WTC11 (cell line): Measurements from ENCODE around the gene UFC1. TPM values are rescaled to one million over a fixed set of nuclear protein-coding genes. Genes with fewer than 3 reads are reported as not detected.

Experiments used
- ATAC-seq: fragments of 200-7000 bp; cut with Tn5 transposase; 2 replicates; pipeline ENCODE4 v1.10.0; 2021; ENCODE audit warnings: mild to moderate bottlenecking, moderate library complexity
- CTCF ChIA-PET: fragments of 300-600 bp; sonication (Branson Sonifier 250); formaldehyde crosslinking; loops from one replicate; lab custom pipeline; 2021; ENCODE audit warnings: antibody characterized with exemption; lab: Charles Lee
- POLR2A ChIA-PET: fragments of 350-600 bp; sonication (Branson Sonifier 250); formaldehyde crosslinking; loops from one replicate; lab custom pipeline; 2021; ENCODE audit warnings: antibody characterized with exemption; lab: Charles Lee
- DNase-seq: peaks from one replicate; pipeline ENCODE4 v3.0.0; 2021; ENCODE audit warnings: low spot score
- H3K27ac Mint-ChIP-seq: 2 replicates; pipeline ENCODE4 v1.8.0; 2021; ENCODE audit warnings: mixed read lengths
- H3K27me3 Mint-ChIP-seq: 2 replicates; pipeline ENCODE4 v1.8.0; 2021; ENCODE audit warnings: low read depth, mild to moderate bottlenecking, moderate library complexity, mixed read lengths
- H3K36me3 Mint-ChIP-seq: 2 replicates; pipeline ENCODE4 v1.8.0; 2021; ENCODE audit warnings: mixed read lengths
- H3K4me1 Mint-ChIP-seq: 2 replicates; pipeline ENCODE4 v1.8.0; 2022; ENCODE audit warnings: mixed read lengths
- H3K4me3 Mint-ChIP-seq: 2 replicates; pipeline ENCODE4 v1.8.0; 2021; ENCODE audit warnings: mild to moderate bottlenecking, moderate library complexity, mixed read lengths
- H3K9me3 Mint-ChIP-seq: 2 replicates; pipeline ENCODE4 v1.8.0; 2021; ENCODE audit warnings: mixed read lengths
- ARID4B ChIP-seq: sonication (generic); formaldehyde crosslinking; IDR thresholded peaks from 2 replicates; pipeline ENCODE4 v1.8.0; 2023; ENCODE audit warnings: missing genetic modification reagents, mild to moderate bottlenecking, borderline replicate concordance
- CREB1 ChIP-seq: sonication (generic); formaldehyde crosslinking; IDR thresholded peaks from 2 replicates; pipeline ENCODE4 v1.8.0; 2023; ENCODE audit warnings: mild to moderate bottlenecking, missing genetic modification reagents
- FOXP1 ChIP-seq: sonication (generic); formaldehyde crosslinking; IDR thresholded peaks from 2 replicates; pipeline ENCODE4 v1.8.0; 2022; ENCODE audit warnings: missing genetic modification reagents, mild to moderate bottlenecking, moderate library complexity, borderline replicate concordance
- GTF2I ChIP-seq: fragments of 250-450 bp; sonication (Bioruptor Pico); conservative IDR thresholded peaks from 2 replicates; pipeline ENCODE4 v1.4.0; 2021; ENCODE audit warnings: mild to moderate bottlenecking
- IRF1 ChIP-seq: sonication (generic); formaldehyde crosslinking; IDR thresholded peaks from 2 replicates; pipeline ENCODE4 v1.8.0; 2023; ENCODE audit warnings: missing genetic modification reagents
- KAT7 ChIP-seq: sonication (generic); formaldehyde crosslinking; IDR thresholded peaks from 2 replicates; pipeline ENCODE4 v1.8.1; 2023; ENCODE audit warnings: missing genetic modification reagents, mild to moderate bottlenecking, borderline replicate concordance
- TEAD4 ChIP-seq: sonication (generic); formaldehyde crosslinking; IDR thresholded peaks from 2 replicates; pipeline ENCODE4 v1.8.0; 2022; ENCODE audit warnings: mild to moderate bottlenecking, missing genetic modification reagents
- ZNF396 ChIP-seq: fragments of 250-450 bp; sonication (Bioruptor Pico); IDR thresholded peaks from 2 replicates; pipeline ENCODE4 v1.8.0; 2021; ENCODE audit warnings: mild to moderate bottlenecking, moderate library complexity, borderline replicate concordance
- ZNF425 ChIP-seq: fragments of 250-450 bp; sonication (Bioruptor Pico); conservative IDR thresholded peaks from 2 replicates; pipeline ENCODE4 v1.9.0; 2021; ENCODE audit warnings: mild to moderate bottlenecking
- ZNF532 ChIP-seq: fragments of 250-450 bp; sonication (Bioruptor Pico); IDR thresholded peaks from 2 replicates; pipeline ENCODE4 v1.9.0; 2021; ENCODE audit warnings: mild to moderate bottlenecking, borderline replicate concordance
- total RNA-seq: library from RNA; stranded (reverse); gene quantifications from 3 replicates; pipeline ENCODE4 v1.2.3, GENCODE V29; 2021
- TF ChIP-seq, protein P1 (sequence below): sonication (generic); formaldehyde crosslinking; IDR thresholded peaks from 2 replicates; pipeline ENCODE4 v1.8.1; 2022; ENCODE audit warnings: mild to moderate bottlenecking, moderate library complexity, missing genetic modification reagents
- TF ChIP-seq, protein P2 (sequence below): sonication (generic); formaldehyde crosslinking; IDR thresholded peaks from 2 replicates; pipeline ENCODE4 v1.8.0; 2023; ENCODE audit warnings: mild to moderate bottlenecking, missing genetic modification reagents
- TF ChIP-seq, protein P3 (sequence below): sonication (generic); formaldehyde crosslinking; IDR thresholded peaks from 2 replicates; pipeline ENCODE4 v1.8.1; 2023; ENCODE audit warnings: mild to moderate bottlenecking, missing genetic modification reagents, borderline replicate concordance

UFC1 gene
- total RNA-seq, 1 experiment from 2014 or later: 56.2 TPM

DNA sequence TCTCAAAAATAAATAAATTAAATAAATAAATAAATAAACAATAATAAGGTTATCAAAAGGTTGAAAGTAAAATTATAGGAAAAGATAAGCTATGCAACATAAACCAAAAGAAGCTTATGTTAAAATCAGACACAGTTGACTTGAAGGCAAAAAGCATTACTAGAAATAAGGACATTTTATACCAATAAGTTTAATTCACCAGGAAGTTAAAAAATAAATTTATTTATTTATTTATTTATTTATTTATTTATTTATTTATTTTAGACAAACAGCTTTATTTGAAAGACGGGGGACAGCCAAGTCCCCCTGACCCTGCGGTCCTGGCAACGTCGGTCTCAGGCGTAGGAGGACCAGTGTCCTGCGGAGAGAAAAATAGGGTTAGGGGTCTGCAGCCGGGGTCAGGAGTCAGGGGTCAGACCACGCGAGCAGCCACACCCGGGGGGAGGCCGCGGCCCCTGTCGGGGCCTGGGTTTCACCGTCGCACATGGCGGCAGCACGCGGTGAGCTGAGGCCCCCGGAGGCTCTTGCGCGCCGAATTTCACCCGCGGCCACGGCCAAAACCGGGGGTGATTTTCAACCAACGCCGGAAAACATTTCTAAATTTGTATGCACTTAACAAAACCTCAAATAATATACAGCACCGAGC, 12.9 kb upstream of the UFC1 start (continued):
- TF ChIP-seq, protein P1, sequence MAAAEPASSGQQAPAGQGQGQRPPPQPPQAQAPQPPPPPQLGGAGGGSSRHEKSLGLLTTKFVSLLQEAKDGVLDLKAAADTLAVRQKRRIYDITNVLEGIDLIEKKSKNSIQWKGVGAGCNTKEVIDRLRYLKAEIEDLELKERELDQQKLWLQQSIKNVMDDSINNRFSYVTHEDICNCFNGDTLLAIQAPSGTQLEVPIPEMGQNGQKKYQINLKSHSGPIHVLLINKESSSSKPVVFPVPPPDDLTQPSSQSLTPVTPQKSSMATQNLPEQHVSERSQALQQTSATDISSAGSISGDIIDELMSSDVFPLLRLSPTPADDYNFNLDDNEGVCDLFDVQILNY (CRISPR knock-in tag): no peak

- no peaks in the 10 kb centered on the region for H3K9me3 Mint-ChIP-seq
- H3K36me3 Mint-ChIP-seq: no peaks in the 10 kb centered on the region
- no peak overlapping the region for H3K27ac Mint-ChIP-seq
- H3K27me3 Mint-ChIP-seq: no peaks in the 10 kb centered on the region
- no peak overlapping the region for H3K4me3 Mint-ChIP-seq
- DNase-seq (no peak), ATAC-seq (no peak)
- H3K4me1 Mint-ChIP-seq: no peaks in the 10 kb centered on the region
- TF ChIP-seq ZNF425 (no peak), ZNF532 (CRISPR knock-in tag) (no peak), GTF2I (CRISPR knock-in tag) (no peak), ARID4B (CRISPR knock-in tag) (no peak), CREB1 (no peak), TEAD4 (no peak), KAT7 (no peak), IRF1 (CRISPR knock-in tag) (no peak), FOXP1 (CRISPR knock-in tag) (no peak), ZNF396 (CRISPR knock-in tag) (no peak)
- TF ChIP-seq, protein P2, sequence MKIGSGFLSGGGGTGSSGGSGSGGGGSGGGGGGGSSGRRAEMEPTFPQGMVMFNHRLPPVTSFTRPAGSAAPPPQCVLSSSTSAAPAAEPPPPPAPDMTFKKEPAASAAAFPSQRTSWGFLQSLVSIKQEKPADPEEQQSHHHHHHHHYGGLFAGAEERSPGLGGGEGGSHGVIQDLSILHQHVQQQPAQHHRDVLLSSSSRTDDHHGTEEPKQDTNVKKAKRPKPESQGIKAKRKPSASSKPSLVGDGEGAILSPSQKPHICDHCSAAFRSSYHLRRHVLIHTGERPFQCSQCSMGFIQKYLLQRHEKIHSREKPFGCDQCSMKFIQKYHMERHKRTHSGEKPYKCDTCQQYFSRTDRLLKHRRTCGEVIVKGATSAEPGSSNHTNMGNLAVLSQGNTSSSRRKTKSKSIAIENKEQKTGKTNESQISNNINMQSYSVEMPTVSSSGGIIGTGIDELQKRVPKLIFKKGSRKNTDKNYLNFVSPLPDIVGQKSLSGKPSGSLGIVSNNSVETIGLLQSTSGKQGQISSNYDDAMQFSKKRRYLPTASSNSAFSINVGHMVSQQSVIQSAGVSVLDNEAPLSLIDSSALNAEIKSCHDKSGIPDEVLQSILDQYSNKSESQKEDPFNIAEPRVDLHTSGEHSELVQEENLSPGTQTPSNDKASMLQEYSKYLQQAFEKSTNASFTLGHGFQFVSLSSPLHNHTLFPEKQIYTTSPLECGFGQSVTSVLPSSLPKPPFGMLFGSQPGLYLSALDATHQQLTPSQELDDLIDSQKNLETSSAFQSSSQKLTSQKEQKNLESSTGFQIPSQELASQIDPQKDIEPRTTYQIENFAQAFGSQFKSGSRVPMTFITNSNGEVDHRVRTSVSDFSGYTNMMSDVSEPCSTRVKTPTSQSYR (CRISPR knock-in tag): no peak
- TF ChIP-seq, protein P3, sequence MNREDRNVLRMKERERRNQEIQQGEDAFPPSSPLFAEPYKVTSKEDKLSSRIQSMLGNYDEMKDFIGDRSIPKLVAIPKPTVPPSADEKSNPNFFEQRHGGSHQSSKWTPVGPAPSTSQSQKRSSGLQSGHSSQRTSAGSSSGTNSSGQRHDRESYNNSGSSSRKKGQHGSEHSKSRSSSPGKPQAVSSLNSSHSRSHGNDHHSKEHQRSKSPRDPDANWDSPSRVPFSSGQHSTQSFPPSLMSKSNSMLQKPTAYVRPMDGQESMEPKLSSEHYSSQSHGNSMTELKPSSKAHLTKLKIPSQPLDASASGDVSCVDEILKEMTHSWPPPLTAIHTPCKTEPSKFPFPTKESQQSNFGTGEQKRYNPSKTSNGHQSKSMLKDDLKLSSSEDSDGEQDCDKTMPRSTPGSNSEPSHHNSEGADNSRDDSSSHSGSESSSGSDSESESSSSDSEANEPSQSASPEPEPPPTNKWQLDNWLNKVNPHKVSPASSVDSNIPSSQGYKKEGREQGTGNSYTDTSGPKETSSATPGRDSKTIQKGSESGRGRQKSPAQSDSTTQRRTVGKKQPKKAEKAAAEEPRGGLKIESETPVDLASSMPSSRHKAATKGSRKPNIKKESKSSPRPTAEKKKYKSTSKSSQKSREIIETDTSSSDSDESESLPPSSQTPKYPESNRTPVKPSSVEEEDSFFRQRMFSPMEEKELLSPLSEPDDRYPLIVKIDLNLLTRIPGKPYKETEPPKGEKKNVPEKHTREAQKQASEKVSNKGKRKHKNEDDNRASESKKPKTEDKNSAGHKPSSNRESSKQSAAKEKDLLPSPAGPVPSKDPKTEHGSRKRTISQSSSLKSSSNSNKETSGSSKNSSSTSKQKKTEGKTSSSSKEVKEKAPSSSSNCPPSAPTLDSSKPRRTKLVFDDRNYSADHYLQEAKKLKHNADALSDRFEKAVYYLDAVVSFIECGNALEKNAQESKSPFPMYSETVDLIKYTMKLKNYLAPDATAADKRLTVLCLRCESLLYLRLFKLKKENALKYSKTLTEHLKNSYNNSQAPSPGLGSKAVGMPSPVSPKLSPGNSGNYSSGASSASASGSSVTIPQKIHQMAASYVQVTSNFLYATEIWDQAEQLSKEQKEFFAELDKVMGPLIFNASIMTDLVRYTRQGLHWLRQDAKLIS: no peak
- POLR2A ChIA-PET: no interaction called here
- CTCF ChIA-PET: interaction anchor here (1.4 kb wide), 1 partner anchor 191 kb away, joined by 3 read pairs; the partner anchor contains the start of gene ITLN2
These were observed 7.9 kb upstream of the UFC1 start for GRCh38 chr1:161145832-161146231.
